Lung (tissue), 12 donors: ENCODE data around the gene CBLC. TPM values are rescaled to one million over a fixed set of nuclear protein-coding genes. Genes with fewer than 3 reads are reported as not detected.
A peak's percentile ranks its signal among the peaks of the same experiment; 100 is the strongest.

Experiments
- ATAC-seq: fragments of 200-7000 bp; cut with Tn5 transposase; one replicate; pipeline ENCODE4 v1.9.1; 2020; ENCODE audit warnings: moderate number of reproducible peaks; ENCODE audit not compliant: insufficient read depth, low FRiP score
- DNase-seq, 3 donors: peaks; one replicate each; pipeline ENCODE4 v3.0.0-alpha.2; 2013 to 2017
- H3K27ac ChIP-seq, 2 donors: one replicate each; pipeline ENCODE4 v1.5.1; 2013; ENCODE audit warnings: mild to moderate bottlenecking in 2 of 2, moderate library complexity in 2 of 2, control low read depth in 1 of 2, inconsistent platforms in 1 of 2, low read depth in 1 of 2, low read length in 1 of 2
- H3K27me3 ChIP-seq, 3 donors: one replicate each; pipeline ENCODE4 v1.5.1; 2013; ENCODE audit warnings: low read length in 2 of 3; ENCODE audit not compliant: control insufficient read depth in 3 of 3, insufficient read depth in 3 of 3
- H3K36me3 ChIP-seq, 4 donors: one replicate each; pipeline ENCODE4 v1.5.1; 2013; ENCODE audit warnings: low read length in 4 of 4, mild to moderate bottlenecking in 1 of 4, moderate library complexity in 1 of 4; ENCODE audit not compliant: control insufficient read depth in 4 of 4, insufficient read depth in 4 of 4
- H3K4me1 ChIP-seq, 5 donors: one replicate each; pipeline ENCODE4 v1.5.1; 2013; ENCODE audit warnings: low read length in 5 of 5, mild to moderate bottlenecking in 2 of 5, moderate library complexity in 1 of 5; ENCODE audit not compliant: control insufficient read depth in 5 of 5, insufficient read depth in 5 of 5
- H3K4me3 ChIP-seq: one replicate; pipeline ENCODE4 v1.5.1; 2013; ENCODE audit warnings: mild to moderate bottlenecking, control low read depth, moderate library complexity
- H3K9ac ChIP-seq, 2 donors: one replicate each; pipeline ENCODE4 v1.5.1; 2013; ENCODE audit warnings: low read length in 2 of 2, control low read depth in 1 of 2; ENCODE audit not compliant: insufficient read depth in 1 of 2
- H3K9me3 ChIP-seq, 4 donors: one replicate each; pipeline ENCODE4 v1.5.1; 2013; ENCODE audit warnings: low read length in 3 of 4, mild to moderate bottlenecking in 1 of 4, moderate library complexity in 1 of 4; ENCODE audit not compliant: control insufficient read depth in 4 of 4, insufficient read depth in 3 of 4
- WGBS, 2 donors: extraction: QIAGEN DNeasy Blood & Tissue Kit; methylation state at CpG; one replicate each; pipeline ENCODE4 v1.1.7; 2013; 5-methylcytosine and 5-hydroxymethylcytosine counted together
- polyA plus RNA-seq, 2 donors: library from polyadenylated mRNA; stranded (reverse); fragments of 200-250 nt; gene quantifications; one replicate each; pipeline ENCODE4 v1.2.1, GENCODE V29; 2013
- total RNA-seq, 2 donors: library from RNA; depleted of rRNA in 1 of 2; stranded (reverse); fragments of >200 nt in 1 of 2; gene quantifications; one replicate each; pipeline ENCODE4 v1.2.1, GENCODE V29; 2014 to 2021
- TF ChIP-seq, protein P1 (sequence below): IDR thresholded peaks from 2 replicates; pipeline ENCODE4 v1.5.1; 2012; ENCODE audit warnings: mild to moderate bottlenecking; ENCODE audit errors: control extremely low read depth, extremely low read depth
- donor health status: control.
- donor health status: control.
- donor health status: Bipolar disorder and iron deficiency.
- donor health status: healthy.
- donor health status: DM: yes; HTN: yes; CAD: no.

CBLC gene
- total and polyA plus RNA-seq, 4 donors = 4.0 to 5.5 (median 5.1) TPM

DNA sequence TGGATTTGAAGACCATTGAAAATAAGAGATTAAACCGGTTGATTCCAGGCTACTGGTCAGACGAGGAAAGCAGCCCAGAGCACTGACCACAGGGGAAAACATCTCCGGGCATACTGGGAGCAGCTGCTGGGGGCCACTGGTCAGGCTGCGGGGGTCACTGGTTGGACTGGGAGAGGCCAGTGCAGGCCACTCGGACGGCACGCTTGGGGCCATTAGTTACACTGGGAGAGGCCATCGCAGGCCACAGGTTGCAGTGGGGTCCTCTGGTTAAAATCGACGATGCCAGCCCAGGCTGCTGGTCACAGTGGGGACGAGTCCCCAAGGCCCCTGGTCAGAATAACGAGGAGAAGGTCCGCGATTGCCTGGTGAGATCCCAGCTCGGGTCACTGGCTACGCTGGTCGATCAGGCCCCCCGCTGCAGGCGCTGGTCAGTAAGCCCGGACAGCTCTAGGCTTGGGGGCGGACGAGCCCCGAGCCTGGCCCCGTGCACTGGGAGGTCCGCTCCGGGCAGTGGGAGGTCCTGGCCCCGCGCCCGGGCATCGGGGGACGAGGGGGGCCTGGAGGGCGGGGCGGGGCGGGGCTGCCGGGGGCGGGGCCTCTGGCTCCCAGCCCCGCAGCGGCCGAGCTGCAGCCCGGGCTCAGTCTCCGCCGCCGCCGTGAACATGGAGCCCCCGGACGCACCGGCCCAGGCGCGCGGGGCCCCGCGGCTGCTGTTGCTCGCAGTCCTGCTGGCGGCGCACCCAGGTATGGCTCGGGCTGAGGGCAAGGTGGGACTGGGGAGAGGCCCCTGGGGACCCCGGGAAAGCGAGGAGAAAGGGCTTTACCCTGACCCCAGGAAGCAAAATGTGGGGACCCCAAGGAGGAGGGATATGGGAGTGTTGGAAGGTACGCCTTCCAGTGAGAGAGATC lies 31.0 kb downstream of the CBLC start, which contains the start of gene BCAM:
TSS of gene BCAM (plus strand) at position 641 of the 909 bp plus-strand sequence. CDS start at position 663, 22 bp downstream.
- 2 to 4% methylated on average over 45 to 59 of the region's 59 CpGs for WGBS, 2 donors
- Histone ChIP-seq H3K9me3 (peaks cover 0 to 4% (median 0%) of the 10 kb centered on the region in 4 donors), H3K4me3 (peak within 1 kb of the TSS; percentile 73)

DNA sequence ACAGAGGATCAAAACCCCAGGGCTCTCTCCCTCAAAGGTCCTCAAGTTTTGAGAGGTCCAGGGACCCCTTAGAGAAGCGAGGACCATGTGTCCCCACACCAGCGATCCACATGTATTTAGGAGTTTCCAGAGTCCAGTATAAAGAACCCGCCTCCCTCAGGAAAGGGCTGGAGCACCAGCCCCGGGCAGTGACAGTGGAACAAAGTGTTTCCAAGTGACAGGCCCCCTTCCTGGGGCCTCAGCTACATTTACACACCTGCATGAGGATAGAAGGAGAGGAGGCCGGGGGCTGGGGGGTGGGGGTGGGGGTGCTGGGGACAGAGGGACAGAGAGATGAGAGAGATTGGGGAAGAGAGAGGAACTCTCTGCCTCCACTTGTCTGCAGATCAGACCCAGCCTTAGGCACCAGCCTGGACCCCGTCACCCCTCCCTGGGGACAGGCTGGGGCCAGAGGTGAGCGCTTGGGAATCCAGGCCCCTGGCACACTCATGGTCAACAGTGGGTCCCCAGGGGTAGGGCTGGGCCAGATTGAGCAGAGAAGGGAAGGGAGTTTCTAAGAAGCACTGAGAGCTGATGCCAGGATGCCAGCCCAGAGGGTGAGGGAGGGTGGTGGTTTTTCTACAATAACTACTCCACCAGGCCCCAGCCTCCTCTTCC lies 32.0 kb downstream of the CBLC start:
- no peak for ATAC-seq
- H3K27ac ChIP-seq = peak overlapping the region in 1 of 2 donors; percentile 80
- 36 to 54% methylated on average over 6 to 7 of the region's 7 CpGs for WGBS, 2 donors

More for the DNA sequence above, 31.0 kb downstream of the CBLC start, which contains the start of gene BCAM:
- Histone ChIP-seq H3K27me3 (no peaks in the 10 kb centered on the region), H3K27ac (peak within 1 kb of the TSS; percentile 74 to 94), H3K9ac (peak within 1 kb of the TSS; percentile 55 to 77), H3K4me1 (peaks cover 0 to 27% (median 12%) of the 10 kb centered on the region in 5 donors), H3K36me3 (peaks cover 0 to 14% (median 6%) of the 10 kb centered on the region in 4 donors)
- DNase-seq (peak; percentile 90 to 94 (median 92)), ATAC-seq (peak; percentile 76)
- TF ChIP-seq, protein P1, sequence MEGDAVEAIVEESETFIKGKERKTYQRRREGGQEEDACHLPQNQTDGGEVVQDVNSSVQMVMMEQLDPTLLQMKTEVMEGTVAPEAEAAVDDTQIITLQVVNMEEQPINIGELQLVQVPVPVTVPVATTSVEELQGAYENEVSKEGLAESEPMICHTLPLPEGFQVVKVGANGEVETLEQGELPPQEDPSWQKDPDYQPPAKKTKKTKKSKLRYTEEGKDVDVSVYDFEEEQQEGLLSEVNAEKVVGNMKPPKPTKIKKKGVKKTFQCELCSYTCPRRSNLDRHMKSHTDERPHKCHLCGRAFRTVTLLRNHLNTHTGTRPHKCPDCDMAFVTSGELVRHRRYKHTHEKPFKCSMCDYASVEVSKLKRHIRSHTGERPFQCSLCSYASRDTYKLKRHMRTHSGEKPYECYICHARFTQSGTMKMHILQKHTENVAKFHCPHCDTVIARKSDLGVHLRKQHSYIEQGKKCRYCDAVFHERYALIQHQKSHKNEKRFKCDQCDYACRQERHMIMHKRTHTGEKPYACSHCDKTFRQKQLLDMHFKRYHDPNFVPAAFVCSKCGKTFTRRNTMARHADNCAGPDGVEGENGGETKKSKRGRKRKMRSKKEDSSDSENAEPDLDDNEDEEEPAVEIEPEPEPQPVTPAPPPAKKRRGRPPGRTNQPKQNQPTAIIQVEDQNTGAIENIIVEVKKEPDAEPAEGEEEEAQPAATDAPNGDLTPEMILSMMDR = no peak

DNA sequence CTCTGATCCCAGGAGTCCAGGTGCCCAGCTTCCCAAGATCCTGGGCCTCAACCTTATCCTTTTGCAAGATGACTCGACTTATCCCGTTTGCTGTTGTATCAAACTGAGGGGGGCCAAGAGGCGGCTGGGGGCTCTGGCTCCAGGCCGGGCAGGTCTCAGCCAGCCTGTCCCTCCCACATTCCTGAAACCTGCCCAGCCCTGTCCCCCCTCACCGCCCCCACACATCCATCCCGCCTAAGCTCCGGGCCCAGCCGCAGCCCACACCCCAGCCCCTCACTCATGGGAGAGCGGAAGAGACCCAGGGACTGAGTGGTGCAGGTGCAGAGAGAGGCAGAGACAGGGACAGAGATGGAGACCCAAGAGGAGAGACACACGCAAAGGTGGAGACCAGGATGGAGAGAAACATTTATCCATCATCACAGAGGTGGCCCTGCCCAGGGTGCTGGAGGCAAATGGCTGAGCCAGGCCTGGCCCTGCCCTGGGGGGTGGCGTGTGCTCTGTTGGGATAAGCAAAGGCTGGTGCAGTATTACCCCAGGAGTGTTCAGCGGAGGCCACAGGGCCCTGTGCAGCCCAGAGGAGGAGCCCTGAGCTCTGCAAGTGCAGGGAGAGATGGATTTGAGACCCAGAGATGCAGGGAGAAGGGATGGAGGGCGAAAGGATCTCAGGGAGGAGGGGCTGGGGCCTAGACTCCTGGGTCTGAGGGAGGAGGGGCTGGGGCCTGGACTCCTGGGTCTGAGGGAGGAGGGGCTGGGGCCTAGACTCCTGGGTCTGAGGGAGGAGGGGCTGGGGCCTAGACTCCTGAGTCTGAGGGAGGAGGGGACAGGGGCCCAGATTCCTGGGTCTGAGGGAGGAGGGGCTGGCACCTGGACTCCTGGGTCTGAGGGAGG lies 32.8 kb downstream of the CBLC start:
- ATAC-seq = no peak
- Histone ChIP-seq H3K4me1 (peaks cover 0 to 27% (median 12%) of the 10 kb centered on the region in 5 donors), H3K9ac (no peak overlapping the region), H3K27me3 (no peaks in the 10 kb centered on the region), H3K27ac (no peak overlapping the region), H3K36me3 (peaks cover 0 to 24% (median 13%) of the 10 kb centered on the region in 4 donors), H3K9me3 (no peaks in the 10 kb centered on the region), H3K4me3 (peak overlapping the region; percentile 18)
- no peak for DNase-seq
- 66 to 80% methylated on average over 13 of the region's 13 CpGs for WGBS, 2 donors
- TF ChIP-seq, protein P1 = no peak

More for the DNA sequence above, 32.0 kb downstream of the CBLC start:
- TF ChIP-seq, protein P1 = no peak
- Histone ChIP-seq H3K9me3 (no peaks in the 10 kb centered on the region), H3K36me3 (peaks cover 0 to 19% (median 13%) of the 10 kb centered on the region in 4 donors), H3K4me3 (peak overlapping the region; percentile 73), H3K27me3 (no peaks in the 10 kb centered on the region), H3K9ac (peak overlapping the region; percentile 55 to 77), H3K4me1 (peaks cover 0 to 27% (median 12%) of the 10 kb centered on the region in 5 donors)
- DNase-seq = peak in 1 of 3 donors; percentile 25
